Motor neuron (in vitro differentiated cells): Measurements from ENCODE around the gene ATL3. TPM values are rescaled to one million over a fixed set of nuclear protein-coding genes. Genes with fewer than 3 reads are reported as not detected.
A peak's percentile ranks its signal among the peaks of the same experiment; 100 is the strongest.
"Not testable (repeated sequence)": the region's sequence is repeated elsewhere in the genome, so short reads cannot be mapped to it uniquely, and the experiment has no call there.

Experiments
- ATAC-seq, 8 experiments: fragments of 200-7000 bp; cut with Tn5 transposase; replicated peaks in 6 of 8; 2 replicates each; pipeline ENCODE4 v1.8.0; 2021; ENCODE audit warnings: mild to moderate bottlenecking in 8 of 8, moderate library complexity in 8 of 8
- H3K27ac ChIP-seq, 2 donors: fragments of 250-450 bp; sonication (Bioruptor Pico); 2 replicates each; pipeline ENCODE4 v1.9.0; 2021; ENCODE audit warnings: antibody characterized with exemption in 2 of 2, mild to moderate bottlenecking in 2 of 2, moderate library complexity in 1 of 2
- H3K4me1 ChIP-seq, 2 donors: fragments of 250-450 bp; sonication (Bioruptor Pico); replicated peaks in 1 of 2; 2 replicates each; pipeline ENCODE4 v1.6.1; 2021; ENCODE audit warnings: antibody characterized with exemption in 2 of 2, mild to moderate bottlenecking in 2 of 2, moderate library complexity in 1 of 2
- H3K4me3 ChIP-seq, 5 donors: fragments of 250-450 bp; sonication (Bioruptor Pico); 2 replicates each; pipeline ENCODE4 v1.9.0; 2021; ENCODE audit warnings: antibody characterized with exemption in 5 of 5, mild to moderate bottlenecking in 5 of 5, moderate library complexity in 4 of 5
- WGBS, 10 experiments: fragments of 450-650 bp; shearing (Covaris generic); methylation state at CpG; one replicate each; pipeline ENCODE4 v1.0.0; 2022; 5-methylcytosine and 5-hydroxymethylcytosine counted together
- in situ Hi-C, 9 experiments: fragments of 400-800 bp; cut with MboI; loops; one replicate each; pipeline ENCODE4 v1.15.0; 2021; ENCODE audit warnings: low sequenced_read_pairs in 9 of 9, low pct_unique_long_range_greater_than_20kb in 2 of 9; ENCODE audit not compliant: unreplicated experiment in 9 of 9
- total RNA-seq, 8 experiments: library from RNA; unstranded; fragments of 300-600 nt; gene quantifications; 2 replicates each; pipeline versions ENCODE4 v1.2.3 to v1.2.4, GENCODE V29; 2022

Gene ATL3
- total RNA-seq, 8 experiments from 2014 or later = 5.1 to 56.4 (median 11.6) TPM

DNA sequence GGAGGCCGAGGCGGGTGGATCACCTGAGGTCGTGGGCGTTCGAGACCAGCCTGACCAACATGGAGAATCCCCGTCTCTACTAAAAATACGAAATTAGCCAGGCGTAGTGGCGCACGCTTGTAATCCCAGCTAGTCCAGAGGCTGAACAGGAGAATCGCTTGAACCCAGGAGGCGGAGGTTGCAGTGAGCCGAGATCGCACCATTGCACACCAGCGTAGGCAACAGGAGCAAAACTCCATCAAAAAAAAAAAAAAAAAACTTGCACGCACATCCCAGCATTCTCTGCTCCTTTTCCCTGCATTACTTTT, 934 bp upstream of the ATL3 start:
- Histone ChIP-seq H3K4me3 (peak overlapping the region in 1 of 5 donors; percentile 80), H3K4me1 (peaks cover 4 to 13% of the 10 kb centered on the region in 2 donors), H3K27ac (peak overlapping the region; percentile 60 to 84)
- ATAC-seq = no peak
- in situ Hi-C loops = loop anchor here in 1 of 9 experiments (25.0 kb wide), 1 partner anchor 760 kb away; the partner anchor contains the start of gene CHRM1
- WGBS, 10 experiments = 80 to 100% (median 99%) methylated on average over 1 to 10 of the region's 16 CpGs; no CpG with 5 or more reads in 2 of the 10 experiments

DNA sequence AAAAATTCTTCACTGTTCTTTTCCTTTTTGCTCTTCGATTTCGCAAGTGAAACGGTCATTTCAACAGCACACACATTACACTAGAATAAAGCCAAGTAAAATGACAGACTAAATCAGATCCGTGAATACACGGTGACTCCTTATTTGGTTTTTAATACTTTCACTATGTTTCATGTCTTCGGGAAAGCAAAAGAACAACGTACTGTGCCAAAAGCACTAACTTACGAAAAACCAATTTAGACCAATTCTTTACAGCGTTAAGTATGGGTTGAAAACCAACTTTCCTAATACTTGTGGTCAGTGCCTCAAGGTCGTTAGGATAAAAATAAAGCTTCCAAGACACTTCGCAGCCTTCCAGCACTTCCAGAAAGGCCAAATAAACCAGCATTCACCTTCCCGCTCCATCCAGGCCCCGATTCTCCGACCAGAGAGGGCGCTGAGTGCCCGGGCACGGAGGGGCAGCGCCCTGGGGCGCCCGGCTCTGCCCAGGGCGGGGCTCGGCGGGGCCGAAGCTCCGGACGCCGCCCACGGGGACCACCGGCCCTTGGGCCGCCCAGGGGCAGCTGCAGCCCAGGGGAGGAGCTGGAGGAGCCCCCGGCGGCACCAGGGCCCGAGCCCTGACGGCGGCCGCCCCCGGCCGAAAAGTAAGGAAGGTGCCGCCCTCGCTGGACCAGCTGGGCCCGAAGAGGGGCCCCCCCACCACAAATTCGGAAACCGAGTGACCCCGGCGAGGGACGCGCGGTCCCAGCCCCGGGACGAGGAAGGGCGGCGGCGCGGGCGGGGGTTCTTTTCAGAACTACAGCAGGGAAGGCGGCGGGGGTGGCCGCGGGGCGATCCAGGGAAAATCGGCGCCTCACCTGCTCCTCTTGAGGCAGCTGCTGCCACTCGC, 499 bp downstream of the ATL3 start:
- peak overlapping the region; percentile 58 to 84 for H3K27ac ChIP-seq
- peak; percentile 7 to 24 (median 13) for ATAC-seq
- 0 to 55% (median 14%) methylated on average over 1 to 14 of the region's 63 CpGs for WGBS, 10 experiments
- in situ Hi-C loops = loop anchor here in 1 of 9 experiments (25.0 kb wide), 1 partner anchor 758 kb away; the partner anchor contains the start of gene CHRM1
- H3K4me3 ChIP-seq = peak overlapping the region; percentile 44 to 80 (median 54)
- peaks cover 4 to 13% of the 10 kb centered on the region in 2 donors for H3K4me1 ChIP-seq

DNA sequence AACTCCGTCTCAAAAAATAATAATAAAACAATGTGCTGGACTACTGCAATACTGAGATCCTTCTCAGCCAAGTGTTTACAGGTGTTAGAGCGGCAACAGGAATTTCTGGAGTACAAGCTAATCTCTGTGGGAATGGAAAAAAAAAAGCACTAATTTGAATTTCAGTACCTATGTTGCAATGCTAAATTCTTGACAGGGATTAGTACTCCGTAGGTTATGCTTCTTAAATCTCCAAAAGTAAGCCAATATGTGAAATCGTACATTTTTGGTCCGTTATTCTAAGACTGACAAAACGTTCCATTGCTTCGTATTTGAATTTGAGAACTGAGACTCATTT, 1.1 kb downstream of the ATL3 start:
- in situ Hi-C loops = loop anchor here in 1 of 9 experiments (25.0 kb wide), 1 partner anchor 758 kb away; the partner anchor contains the start of gene CHRM1
- 3 to 100% (median 72%) methylated on average over 2 to 7 of the region's 7 CpGs for WGBS, 10 experiments
- Histone ChIP-seq H3K27ac (no peak overlapping the region), H3K4me1 (peaks cover 4 to 13% of the 10 kb centered on the region in 2 donors), H3K4me3 (peak overlapping the region; percentile 44 to 80 (median 54))
- no peak for ATAC-seq

DNA sequence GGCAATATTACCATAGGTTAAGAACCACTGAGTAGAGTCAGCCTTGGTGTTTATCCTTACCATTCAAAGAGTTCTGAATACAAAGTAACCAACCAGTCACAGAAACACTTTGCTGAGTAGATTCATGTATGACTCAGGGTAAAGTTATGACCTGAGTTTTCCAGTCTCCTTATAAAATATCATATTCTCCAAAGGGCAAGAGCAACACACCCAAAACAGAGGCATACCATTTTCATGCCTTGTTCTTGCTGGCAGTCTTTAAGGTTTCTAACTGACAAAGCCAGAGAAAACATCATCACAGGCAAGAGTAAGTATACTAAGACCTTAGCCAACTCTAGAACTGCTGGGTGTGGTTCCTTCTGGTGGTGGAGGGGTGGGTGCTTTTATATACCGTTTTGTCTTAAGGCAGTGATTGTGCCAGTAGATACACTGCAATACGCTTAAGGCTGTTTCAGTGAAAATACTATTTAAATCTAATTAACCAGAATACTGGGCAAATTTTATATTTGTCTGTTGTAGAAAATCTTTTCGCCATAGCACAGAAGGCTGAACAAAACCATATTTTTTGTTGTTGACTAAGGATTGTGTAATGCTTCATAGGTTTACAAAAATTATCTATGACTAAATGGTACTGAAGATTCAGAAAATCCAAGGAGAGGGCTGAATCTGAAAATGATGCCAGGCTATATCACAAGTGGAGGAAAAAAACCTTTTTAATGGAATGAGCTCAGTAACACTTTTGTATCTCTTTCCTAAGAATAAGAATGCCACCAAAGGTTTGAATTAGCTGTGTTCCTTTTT, 3.0 kb downstream of the ATL3 start:
- WGBS, 10 experiments = 6 to 100% (median 84%) methylated on average over 1 to 3 of the region's 3 CpGs; no CpG with 5 or more reads in 2 of the 10 experiments
- ATAC-seq = peak in 2 of 8 experiments; percentile 7 to 15
- Histone ChIP-seq H3K27ac (no peak overlapping the region), H3K4me3 (no peak overlapping the region), H3K4me1 (peaks cover 4 to 13% of the 10 kb centered on the region in 2 donors)
- in situ Hi-C loops = loop anchor here in 1 of 9 experiments (25.0 kb wide), 1 partner anchor 756 kb away; the partner anchor contains the start of gene CHRM1

DNA sequence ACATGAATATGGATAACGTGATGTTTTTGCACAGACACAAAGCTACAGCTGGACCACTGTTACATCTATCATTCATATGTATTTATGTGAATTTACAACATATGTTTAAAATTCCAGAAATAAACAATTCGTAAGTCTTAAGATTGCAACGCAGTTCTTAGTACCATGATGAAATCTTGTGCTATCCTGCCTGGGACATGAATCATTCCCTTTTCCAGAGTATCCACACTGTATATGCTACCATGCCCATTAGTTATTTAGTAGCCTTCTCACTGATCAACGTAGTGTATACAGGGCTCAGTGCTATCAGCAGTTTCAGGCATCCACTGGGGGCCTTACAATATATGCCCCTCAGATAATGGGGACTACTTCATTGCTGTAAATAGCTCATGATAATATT, 4.3 kb downstream of the ATL3 start:
- peak in 4 of 8 experiments; percentile 2 to 37 (median 12) for ATAC-seq
- Histone ChIP-seq H3K4me1 (peaks cover 2 to 10% of the 10 kb centered on the region in 2 donors), H3K4me3 (no peak overlapping the region), H3K27ac (no peak overlapping the region)
- WGBS, 10 experiments = 0 to 100% (median 74%) methylated on average over 1 to 4 of the region's 4 CpGs
- in situ Hi-C loops = loop anchor here in 1 of 9 experiments (25.0 kb wide), 1 partner anchor 755 kb away; the partner anchor contains the start of gene CHRM1

DNA sequence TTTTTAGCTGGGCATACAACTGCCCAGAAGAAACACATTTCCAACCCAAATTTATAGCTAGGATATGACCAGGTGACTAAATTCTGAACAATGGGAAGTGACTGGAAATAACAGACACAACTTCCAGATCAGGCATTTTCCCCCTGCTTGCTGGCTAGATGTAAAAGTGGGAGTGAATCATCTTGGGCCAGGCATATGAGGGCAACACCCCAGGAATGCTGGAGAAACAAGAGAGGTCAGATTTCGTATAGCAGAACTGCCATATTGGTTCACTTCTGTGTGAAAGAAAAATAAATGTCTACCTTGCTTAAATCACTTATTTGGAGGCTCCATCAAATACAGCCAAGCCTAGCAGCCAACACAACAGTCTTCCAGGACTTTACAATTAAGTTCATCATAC, 7.4 kb downstream of the ATL3 start:
- 0% methylated on average over 1 of the region's 1 CpG; no CpG with 5 or more reads in 4 of the 10 experiments for WGBS, 10 experiments
- H3K4me1 ChIP-seq = no peaks in the 10 kb centered on the region
- H3K4me3 ChIP-seq = no peak overlapping the region
- no peak overlapping the region for H3K27ac ChIP-seq
- in situ Hi-C loops = loop anchor here in 1 of 9 experiments (25.0 kb wide), 1 partner anchor 752 kb away; the partner anchor contains the start of gene CHRM1
- peak in 2 of 8 experiments; percentile 17 to 34 for ATAC-seq

DNA sequence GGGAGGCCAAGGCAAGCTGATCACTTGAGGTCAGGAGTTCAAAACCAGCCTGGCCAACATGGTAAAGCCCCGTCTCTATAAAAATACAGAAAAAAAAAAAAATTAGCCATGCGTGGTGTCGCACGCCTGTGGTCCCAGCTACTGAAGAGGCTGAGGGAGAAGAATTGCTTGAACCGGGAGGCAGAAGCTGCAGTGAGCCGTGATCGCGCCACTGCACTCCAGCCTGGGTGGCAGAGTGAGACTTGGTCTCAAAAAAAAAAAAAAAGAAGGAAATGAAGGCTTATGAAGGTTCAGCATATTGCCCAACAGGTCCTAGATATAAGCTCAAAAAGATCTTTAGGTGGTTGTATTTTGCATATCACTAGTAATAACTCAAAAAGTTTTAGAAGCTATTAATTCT, 10.2 kb downstream of the ATL3 start:
- in situ Hi-C loops = loop anchor here in 1 of 9 experiments (25.0 kb wide), 1 partner anchor 749 kb away; the partner anchor contains the start of gene CHRM1
- no peak overlapping the region for H3K4me3 ChIP-seq
- H3K27ac ChIP-seq = no peak overlapping the region
- ATAC-seq = no peak
- 90 to 100% (median 96%) methylated on average over 1 to 8 of the region's 8 CpGs; no CpG with 5 or more reads in 3 of the 10 experiments for WGBS, 10 experiments
- no peaks in the 10 kb centered on the region for H3K4me1 ChIP-seq

DNA sequence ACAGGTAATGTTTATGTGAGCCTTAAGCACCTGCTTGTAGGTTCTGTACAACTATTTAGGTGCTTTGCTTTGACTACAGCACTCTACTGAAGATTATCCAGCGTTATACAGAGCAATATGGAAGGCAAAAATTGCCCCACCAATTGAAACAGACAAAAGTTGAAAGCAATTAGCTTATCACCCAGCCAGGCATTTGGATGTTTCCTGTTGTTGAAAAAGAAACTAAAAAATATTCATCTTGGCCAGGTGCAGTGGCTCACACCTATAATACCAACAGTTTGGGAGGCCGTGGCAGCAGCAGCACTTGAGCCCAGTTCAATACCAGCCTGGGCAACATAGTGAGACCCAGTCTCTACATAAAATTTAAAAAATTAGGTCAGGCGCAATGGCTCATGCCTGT, 18.5 kb downstream of the ATL3 start:
- in situ Hi-C loops = loop anchor here in 1 of 9 experiments (25.0 kb wide), 1 partner anchor 740 kb away; the partner anchor contains the start of gene CHRM1
- no peak overlapping the region for H3K4me3 ChIP-seq
- no peak overlapping the region for H3K27ac ChIP-seq
- no peak for ATAC-seq
- WGBS, 10 experiments = 67 to 100% (median 100%) methylated on average over 1 to 3 of the region's 3 CpGs; no CpG with 5 or more reads in 1 of the 10 experiments
- H3K4me1 ChIP-seq = no peaks in the 10 kb centered on the region

DNA sequence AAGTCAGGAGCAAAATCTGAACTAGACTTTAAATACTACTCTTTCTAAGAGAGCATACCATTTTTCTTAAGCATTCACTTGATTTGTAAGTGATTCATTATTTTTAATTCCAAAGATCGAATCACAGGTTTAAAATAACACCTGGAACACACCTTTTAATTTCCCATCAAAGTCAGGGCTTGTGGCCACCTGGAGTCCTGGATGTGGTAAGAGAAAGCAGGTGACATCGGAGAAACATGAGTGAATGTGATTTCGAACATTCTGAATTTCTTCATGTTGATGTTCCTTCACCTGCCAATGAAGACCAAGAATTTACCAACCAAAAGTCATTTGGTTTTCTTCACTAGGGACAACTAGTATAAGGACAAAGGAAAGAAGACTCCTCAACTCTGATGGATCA, 28.0 kb downstream of the ATL3 start:
- 17 to 100% (median 97%) methylated on average over 1 to 3 of the region's 3 CpGs; no CpG with 5 or more reads in 1 of the 10 experiments for WGBS, 10 experiments
- in situ Hi-C loops = loop anchor here in 4 of 9 experiments (25.0 kb wide), 3 partner anchors 156 to 731 kb away; partner anchors contain the start of genes PLAAT5 (in 2 of the 4) and CHRM1 (in 1 of the 4)
- ATAC-seq = no peak
- H3K27ac ChIP-seq = no peak overlapping the region
- H3K4me3 ChIP-seq = no peak overlapping the region
- no peaks in the 10 kb centered on the region for H3K4me1 ChIP-seq

DNA sequence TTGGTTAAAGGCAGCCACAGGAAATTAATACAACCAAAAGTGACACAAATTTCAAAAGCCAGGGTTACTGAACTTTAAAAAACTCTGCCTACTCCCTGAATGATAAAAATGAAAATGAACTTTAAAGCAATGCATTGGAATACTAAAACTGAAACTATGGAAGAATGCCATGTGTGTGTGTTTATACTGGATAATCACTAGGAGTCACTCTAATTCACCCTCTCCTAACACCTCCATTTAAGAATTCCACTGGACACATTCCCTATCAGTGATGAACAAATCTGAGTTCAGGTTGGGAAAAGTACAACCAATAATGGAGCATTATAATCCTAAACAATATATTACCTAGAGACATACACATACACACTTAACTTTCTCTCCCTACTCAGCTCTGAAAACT, 29.4 kb downstream of the ATL3 start:
- H3K27ac ChIP-seq = no peak overlapping the region
- ATAC-seq = peak in 2 of 8 experiments; percentile 48
- in situ Hi-C loops = loop anchor here in 4 of 9 experiments (25.0 kb wide), 3 partner anchors 154 to 729 kb away; partner anchors contain the start of genes PLAAT5 (in 2 of the 4) and CHRM1 (in 1 of the 4)
- H3K4me1 ChIP-seq = no peaks in the 10 kb centered on the region
- no peak overlapping the region for H3K4me3 ChIP-seq

DNA sequence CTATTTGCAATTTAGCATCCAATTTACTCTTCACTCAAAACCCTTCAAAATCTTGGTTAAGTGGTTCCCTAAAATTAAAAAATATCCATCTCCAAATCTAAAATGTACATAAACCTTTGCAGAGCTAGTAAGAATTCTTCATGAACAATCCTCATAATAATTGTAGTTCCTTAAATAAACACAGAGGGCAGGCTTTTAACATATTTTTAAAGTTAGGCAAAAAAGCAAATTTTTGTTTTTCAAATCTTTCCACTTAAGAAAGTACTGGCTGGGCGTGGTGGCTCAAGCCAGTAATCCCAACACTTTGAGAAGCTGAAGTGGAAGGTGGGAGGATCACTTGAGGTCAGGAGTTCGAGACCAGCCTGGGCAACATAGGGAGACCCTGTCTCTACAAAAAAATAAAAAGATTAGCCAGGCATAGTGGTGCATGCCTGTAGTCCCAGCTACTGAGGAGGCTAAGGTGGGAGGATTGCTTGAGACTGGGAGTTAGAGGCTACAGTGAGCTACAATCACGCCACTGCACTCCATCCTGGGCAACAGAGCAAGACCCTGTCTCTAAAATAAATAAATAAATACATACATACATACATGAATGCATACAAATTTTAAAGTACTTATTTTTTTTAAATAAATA, 31.9 kb downstream of the ATL3 start:
- Histone ChIP-seq H3K4me3 (no peak overlapping the region), H3K27ac (no peak overlapping the region), H3K4me1 (no peaks in the 10 kb centered on the region)
- in situ Hi-C loops = loop anchor here in 8 of 9 experiments (5.0 to 25.0 kb wide), 6 partner anchors 152 to 727 kb away; partner anchors contain the start of genes PLAAT5 (in 2 of the 8) and CHRM1 (in 1 of the 8)
- ATAC-seq = peak in 3 of 8 experiments; percentile 20 to 66 (median 61)
- WGBS, 10 experiments = 57 to 100% (median 66%) methylated on average over 1 to 3 of the region's 3 CpGs; no CpG with 5 or more reads in 2 of the 10 experiments

DNA sequence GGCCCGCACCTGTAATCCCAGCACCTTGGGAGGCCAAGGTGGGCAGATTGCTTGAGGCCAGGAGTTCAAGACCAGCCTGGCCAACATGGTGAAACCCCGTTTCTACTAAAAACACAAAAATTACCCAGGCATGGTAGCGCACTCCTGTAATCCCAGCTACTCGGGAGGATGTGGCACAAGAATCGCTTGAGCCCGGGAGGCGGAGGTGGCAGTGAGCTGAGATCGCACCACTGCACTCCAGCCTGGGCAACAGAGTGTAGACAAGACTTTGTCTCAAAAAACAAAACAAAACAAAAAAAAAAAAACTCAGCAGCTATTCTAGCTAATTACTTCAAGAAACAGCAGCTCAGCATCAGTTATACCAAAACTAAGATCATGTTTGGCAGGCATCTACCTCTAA, 32.7 kb downstream of the ATL3 start:
- not testable (repeated sequence) for H3K4me3 ChIP-seq, H3K4me1 ChIP-seq, H3K27ac ChIP-seq, ATAC-seq
- in situ Hi-C loops = loop anchor here in 8 of 9 experiments (5.0 to 25.0 kb wide), 6 partner anchors 151 to 726 kb away; partner anchors contain the start of genes PLAAT5 (in 2 of the 8) and CHRM1 (in 1 of the 8)
- 80 to 100% (median 97%) methylated on average over 1 to 8 of the region's 8 CpGs for WGBS, 10 experiments
